NCI-H1694 treated with DMSO at 0.1 percent for 48 hours (cell line): Measurements from ENCODE around the gene TOMM70.
"Not testable (repeated sequence)": the region's sequence is repeated elsewhere in the genome, so short reads cannot be mapped to it uniquely, and the experiment has no call there.

Experiments used
- DNase-seq: peaks from one replicate; lab custom pipeline; 2025; lab: John Stamatoyannopoulos, UW

The TOMM70 gene

DNA sequence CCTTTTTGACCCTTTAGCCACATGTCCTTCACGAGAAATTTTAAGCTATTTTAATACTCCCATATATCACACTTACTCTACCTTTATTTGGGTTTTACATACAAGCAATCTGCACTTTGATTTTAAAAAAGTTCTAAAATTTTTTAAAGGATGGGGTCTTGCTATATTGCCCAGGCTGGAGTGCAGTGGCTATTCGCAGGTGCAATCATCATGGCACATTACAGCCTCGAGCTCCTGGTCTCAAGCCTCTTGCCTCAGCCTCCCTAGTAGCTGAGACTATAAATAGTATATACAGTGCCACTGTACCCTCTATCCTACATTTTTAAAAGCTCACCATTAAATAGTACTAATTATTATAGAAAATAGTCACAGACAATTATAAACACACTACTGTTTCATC, 36.5 kb downstream of the TOMM70 start:
- DNase-seq, result no peak

DNA sequence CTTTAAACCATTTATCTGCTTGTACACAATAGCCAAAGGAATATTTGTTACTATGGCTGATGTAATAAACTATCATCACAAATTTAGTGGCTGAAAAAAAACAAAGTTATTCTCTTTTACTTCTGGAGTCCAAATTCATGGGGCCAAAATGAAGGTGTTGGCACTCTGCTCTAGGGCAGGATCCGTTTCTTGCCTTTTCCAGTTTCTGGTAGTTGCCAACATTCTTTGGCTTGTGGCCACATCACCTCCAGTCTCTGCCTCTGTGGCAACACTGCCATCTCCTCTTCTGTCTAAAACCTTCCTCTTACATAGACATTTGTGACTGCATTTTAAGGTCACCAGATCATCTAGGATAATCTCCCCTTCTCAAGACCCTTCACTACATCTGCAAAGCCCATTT, 39.0 kb downstream of the TOMM70 start:
- no peak for DNase-seq

- DNase-seq, result no peak
Observed at GRCh38 chr3:100360757-100361496, 40.0 kb downstream of the TOMM70 start.

DNA sequence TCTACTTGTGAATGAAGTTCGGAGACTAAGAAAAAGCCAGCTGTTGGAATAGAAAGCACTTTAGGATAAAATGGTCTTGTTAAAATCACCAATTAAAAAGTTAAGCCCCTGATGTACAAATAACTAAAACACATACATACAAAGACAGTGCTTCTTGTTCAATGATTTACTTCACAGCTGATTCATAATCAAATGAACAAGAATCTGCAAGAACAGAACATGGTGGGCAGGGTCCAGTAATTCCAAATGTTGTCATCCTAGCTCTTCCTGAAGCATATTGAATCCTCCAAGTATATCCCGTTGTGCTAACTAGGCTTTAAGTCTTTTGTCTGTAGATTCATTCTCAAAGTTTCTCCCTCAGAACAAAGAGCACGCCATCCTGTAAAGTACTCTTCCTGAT, 41.9 kb downstream of the TOMM70 start:
- no peak for DNase-seq

- no peak for DNase-seq
Observed at GRCh38 chr3:100358413-100358812, 42.5 kb downstream of the TOMM70 start.

DNA sequence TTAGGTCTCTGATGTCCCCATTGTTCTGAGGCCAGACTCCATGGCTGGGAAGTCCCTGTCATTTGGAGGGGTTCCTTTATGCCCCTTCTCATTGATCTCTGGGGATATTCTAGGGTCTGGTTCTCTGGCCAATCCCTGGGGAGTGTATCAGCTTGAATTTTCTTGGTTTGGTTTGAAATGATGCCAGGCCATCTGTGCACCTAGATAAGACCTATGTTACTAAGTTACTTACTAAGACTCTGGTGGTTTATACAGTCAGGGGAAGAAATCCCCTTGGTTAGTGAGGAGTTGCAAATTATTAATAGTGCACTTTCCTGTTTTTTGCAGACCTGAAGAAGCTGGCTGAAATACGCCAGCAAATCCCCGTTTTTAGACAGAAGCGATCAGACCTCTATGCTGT, 46.0 kb downstream of the TOMM70 start:
- no peak for DNase-seq

DNA sequence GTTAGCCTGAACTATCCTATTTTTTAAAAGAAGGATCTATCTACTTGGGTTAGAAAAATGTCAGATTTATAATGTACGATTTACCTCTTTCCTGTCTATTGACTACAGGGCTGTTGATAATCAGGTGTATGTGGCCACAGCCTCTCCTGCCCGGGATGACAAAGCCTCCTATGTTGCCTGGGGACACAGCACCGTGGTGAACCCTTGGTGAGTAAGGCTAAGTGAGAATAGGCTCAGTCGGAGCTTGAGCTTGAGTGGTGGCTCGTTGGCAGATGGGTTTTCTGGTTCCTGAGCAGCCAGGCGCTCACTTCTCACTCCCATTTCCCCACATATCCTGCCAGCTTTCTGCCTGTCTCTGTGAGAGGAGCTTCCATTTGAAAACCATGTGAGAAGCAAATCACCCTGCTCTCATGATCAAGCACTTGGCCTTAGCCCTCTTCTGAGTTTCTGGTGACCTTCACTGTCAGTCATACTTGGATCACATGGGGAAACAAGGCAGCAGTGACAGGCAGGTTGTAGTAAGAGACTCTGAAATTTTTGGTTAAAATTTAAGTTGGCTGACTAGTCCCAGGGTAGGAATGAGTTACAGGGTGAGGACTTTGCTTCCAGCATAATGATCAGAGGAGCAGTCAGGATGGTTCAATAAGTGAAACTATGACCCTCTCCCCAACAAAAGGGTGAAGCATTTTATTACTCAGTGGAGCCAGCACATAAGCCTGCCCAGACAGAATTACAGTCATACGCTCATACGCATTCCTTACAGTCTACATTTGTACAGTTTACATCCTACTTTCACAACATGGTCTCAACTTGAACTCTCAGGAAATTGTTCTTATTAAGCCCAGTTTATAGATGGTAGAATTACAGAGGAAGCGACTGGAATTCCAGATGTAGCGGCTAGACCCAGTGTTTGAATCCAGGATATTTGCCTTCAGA, 48.3 kb downstream of the TOMM70 start:
- DNase-seq, result no peak

- DNase-seq, result not testable (repeated sequence)
Observed at GRCh38 chr3:100351770-100352169, 49.1 kb downstream of the TOMM70 start.

GRCh38 chr3:100348727-100349126, 52.2 kb downstream of the TOMM70 start:
- DNase-seq, result no peak

- no peak for DNase-seq
Observed at GRCh38 chr3:100340527-100340926, 60.4 kb downstream of the TOMM70 start.

DNA sequence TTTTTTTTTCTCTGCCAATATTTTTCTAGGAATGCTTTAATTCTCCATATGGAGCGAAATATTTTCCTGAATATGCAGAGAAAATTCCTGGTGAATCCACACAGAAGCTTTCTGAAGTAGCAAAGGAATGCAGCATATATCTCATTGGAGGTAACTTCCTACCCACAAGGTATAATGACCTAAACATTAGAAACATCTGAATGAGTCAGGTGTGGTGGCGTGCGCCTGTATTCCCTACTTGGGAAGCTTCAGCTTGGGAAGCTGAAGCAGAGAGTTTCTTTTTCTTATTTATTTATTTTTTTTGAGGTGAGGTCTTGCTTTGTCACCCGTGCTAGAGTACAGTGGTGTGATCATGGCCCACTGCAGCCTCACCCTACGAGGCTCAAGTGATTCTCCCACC, 61.1 kb downstream of the TOMM70 start:
- no peak for DNase-seq

- DNase-seq, result no peak
Observed at GRCh38 chr3:100338911-100339310, 62.0 kb downstream of the TOMM70 start.

GRCh38 chr3:100336229-100336628, 64.7 kb downstream of the TOMM70 start:
- DNase-seq, result not testable (repeated sequence)

GRCh38 chr3:100335434-100335833, 65.5 kb downstream of the TOMM70 start:
- DNase-seq, result no peak

GRCh38 chr3:100334488-100335351, 66.2 kb downstream of the TOMM70 start, which contains the start of gene NIT2:
TSS of gene NIT2 (plus strand) at chr3:100334757. CDS start at chr3:100334792, 35 bp downstream.
- peak; percentile 35 for DNase-seq

DNA sequence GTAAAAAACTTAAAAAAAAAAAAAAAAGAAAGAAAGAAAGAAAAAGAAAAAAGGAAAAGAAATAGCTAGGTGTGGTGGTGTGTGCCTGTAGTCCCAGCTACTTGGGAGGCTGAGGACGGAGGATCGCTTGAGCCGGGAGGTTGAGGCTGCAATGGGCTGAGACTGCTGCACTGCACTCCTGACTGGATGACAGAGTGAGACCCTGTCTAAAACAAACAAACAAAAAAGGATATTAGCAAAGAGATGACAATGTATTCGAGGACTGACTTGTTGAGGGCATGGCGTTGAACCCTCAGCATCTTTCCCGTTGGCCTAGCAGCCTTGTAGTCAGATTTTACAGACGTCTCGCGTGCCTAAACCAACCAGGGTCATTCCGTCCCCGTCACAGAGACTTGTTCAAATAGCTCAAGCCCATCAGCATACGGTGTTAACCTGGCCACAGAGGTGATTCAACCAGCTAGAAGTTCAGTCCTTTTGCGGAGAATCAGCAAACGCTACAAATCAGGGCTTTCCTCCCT, 66.9 kb downstream of the TOMM70 start:
- DNase-seq, result no peak

- no peak for DNase-seq
Observed at GRCh38 chr3:100333051-100333450, 67.8 kb downstream of the TOMM70 start.

- DNase-seq, result no peak
Observed at GRCh38 chr3:100331660-100332059, 69.2 kb downstream of the TOMM70 start.

DNA sequence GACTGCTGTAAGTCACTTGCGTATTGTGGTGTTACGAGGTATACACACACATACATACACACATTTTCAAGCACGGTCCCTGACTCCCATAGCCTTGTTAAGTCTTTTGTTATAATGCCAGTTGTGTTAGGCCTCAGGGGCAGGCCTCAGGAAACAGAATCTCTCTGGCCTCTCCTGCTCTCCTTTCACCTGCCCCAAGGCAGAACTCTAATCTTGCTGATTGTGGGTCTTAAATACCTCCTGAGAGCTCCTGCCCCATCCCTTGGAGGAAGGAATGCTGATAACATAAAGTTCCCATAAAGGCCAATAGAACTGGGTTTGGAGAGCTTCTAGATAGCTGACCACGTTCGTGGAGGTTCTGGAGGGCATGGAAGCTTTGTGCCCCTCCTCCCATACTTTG, 70.2 kb downstream of the TOMM70 start:
- no peak for DNase-seq

- no peak for DNase-seq
Observed at GRCh38 chr3:100329800-100330489, 70.9 kb downstream of the TOMM70 start.

DNA sequence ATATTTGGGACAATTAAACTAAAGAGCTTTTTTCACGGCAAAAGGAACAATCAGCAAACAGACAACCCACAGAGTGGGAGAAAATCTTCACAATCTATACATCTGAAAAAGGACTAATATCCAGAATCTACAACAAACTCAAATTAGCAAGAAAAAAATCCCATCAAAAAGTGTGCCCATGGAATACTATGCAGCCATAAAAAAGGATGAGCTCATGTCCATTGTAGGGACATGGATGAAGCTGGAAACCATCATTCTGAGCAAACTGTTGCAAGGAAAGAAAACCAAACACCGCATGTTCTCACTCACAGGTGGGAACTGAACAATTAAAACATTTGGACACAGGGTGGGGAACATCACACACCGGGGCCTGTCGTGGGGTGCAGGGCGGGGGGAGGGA, 73.5 kb downstream of the TOMM70 start:
- not testable (repeated sequence) for DNase-seq
